Osteoblast (primary cell): ENCODE measurements around the gene DMWD. TPM values are rescaled to one million over a fixed set of nuclear protein-coding genes. Genes with fewer than 3 reads are reported as not detected.
"Not testable (repeated sequence)": the region's sequence is repeated elsewhere in the genome, so short reads cannot be mapped to it uniquely, and the experiment has no call there.

ENCODE experiments used
- DNase-seq: peaks from one replicate; pipeline ENCODE4 v3.0.0; 2011; ENCODE audit warnings: low spot score, mixed read lengths; ENCODE audit not compliant: insufficient read length; ENCODE audit errors: missing footprints
- H2AFZ ChIP-seq: 2 replicates; pipeline ENCODE4 v1.6.0; 2011; ENCODE audit warnings: mild to moderate bottlenecking, low read length
- H3K27ac ChIP-seq: 2 replicates; pipeline ENCODE4 v1.5.1; 2011; ENCODE audit warnings: mild to moderate bottlenecking, low read depth, low read length, moderate library complexity
- H3K27me3 ChIP-seq: 2 replicates; pipeline ENCODE4 v1.6.0; 2012; ENCODE audit warnings: mild to moderate bottlenecking, control low read depth, inconsistent platforms, low read length, moderate library complexity; ENCODE audit not compliant: insufficient read depth
- H3K36me3 ChIP-seq: 2 replicates; pipeline ENCODE4 v1.5.1; 2011; ENCODE audit warnings: mild to moderate bottlenecking, low read length, control low read depth, moderate library complexity; ENCODE audit not compliant: insufficient read depth
- H3K4me1 ChIP-seq: 2 replicates; pipeline ENCODE4 v1.5.1; 2011; ENCODE audit warnings: mild to moderate bottlenecking, low read length, control low read depth, moderate library complexity; ENCODE audit not compliant: insufficient read depth
- H3K4me2 ChIP-seq: 2 replicates; pipeline ENCODE4 v1.6.0; 2011; ENCODE audit warnings: mild to moderate bottlenecking, low read length; ENCODE audit not compliant: insufficient read depth
- H3K4me3 ChIP-seq: fragments of 200-600 bp; sonication (generic); 3 replicates; pipeline ENCODE4 v1.5.1; 2012; ENCODE audit warnings: mild to moderate bottlenecking, low read length, inconsistent platforms; ENCODE audit not compliant: insufficient read depth
- H3K79me2 ChIP-seq: 2 replicates; pipeline ENCODE4 v1.6.0; 2012; ENCODE audit warnings: mild to moderate bottlenecking, low read length, control low read depth, inconsistent platforms; ENCODE audit not compliant: insufficient read depth
- H3K9me3 ChIP-seq: 2 replicates; pipeline ENCODE4 v1.5.1; 2011; ENCODE audit warnings: low read depth, low read length, control low read depth
- H4K20me1 ChIP-seq: 2 replicates; pipeline ENCODE4 v1.6.0; 2012; ENCODE audit warnings: mild to moderate bottlenecking, low read length, control low read depth; ENCODE audit not compliant: insufficient read depth
- total RNA-seq: library from RNA; depleted of rRNA; stranded (reverse); fragments of >200 nt; gene quantifications from 2 replicates; pipeline ENCODE4 v1.2.3, GENCODE V29; 2012
- TF ChIP-seq, protein P1 (sequence below): IDR thresholded peaks from 2 replicates; pipeline ENCODE4 v1.5.1; 2011; ENCODE audit warnings: mild to moderate bottlenecking, low read depth, low read length, moderate library complexity; ENCODE audit errors: extremely low read depth

DMWD gene
- total RNA-seq, 1 donor: 48.5 TPM

- no peak overlapping the region for H3K4me2 ChIP-seq
- DNase-seq: peak; percentile 45
These were observed 38.3 kb downstream of the DMWD start for GRCh38 chr19:45754323-45754722.

GRCh38 chr19:45753548-45753947, 39.1 kb downstream of the DMWD start:
- DNase-seq: peak; percentile 77
- no peak overlapping the region for H3K4me3 ChIP-seq
- no peaks in the 10 kb centered on the region for H3K27me3 ChIP-seq
- TF ChIP-seq, protein P1, sequence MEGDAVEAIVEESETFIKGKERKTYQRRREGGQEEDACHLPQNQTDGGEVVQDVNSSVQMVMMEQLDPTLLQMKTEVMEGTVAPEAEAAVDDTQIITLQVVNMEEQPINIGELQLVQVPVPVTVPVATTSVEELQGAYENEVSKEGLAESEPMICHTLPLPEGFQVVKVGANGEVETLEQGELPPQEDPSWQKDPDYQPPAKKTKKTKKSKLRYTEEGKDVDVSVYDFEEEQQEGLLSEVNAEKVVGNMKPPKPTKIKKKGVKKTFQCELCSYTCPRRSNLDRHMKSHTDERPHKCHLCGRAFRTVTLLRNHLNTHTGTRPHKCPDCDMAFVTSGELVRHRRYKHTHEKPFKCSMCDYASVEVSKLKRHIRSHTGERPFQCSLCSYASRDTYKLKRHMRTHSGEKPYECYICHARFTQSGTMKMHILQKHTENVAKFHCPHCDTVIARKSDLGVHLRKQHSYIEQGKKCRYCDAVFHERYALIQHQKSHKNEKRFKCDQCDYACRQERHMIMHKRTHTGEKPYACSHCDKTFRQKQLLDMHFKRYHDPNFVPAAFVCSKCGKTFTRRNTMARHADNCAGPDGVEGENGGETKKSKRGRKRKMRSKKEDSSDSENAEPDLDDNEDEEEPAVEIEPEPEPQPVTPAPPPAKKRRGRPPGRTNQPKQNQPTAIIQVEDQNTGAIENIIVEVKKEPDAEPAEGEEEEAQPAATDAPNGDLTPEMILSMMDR: no peak
- no peak overlapping the region for H3K27ac ChIP-seq
- no peak overlapping the region for H3K4me2 ChIP-seq
- H3K4me1 ChIP-seq: no peaks in the 10 kb centered on the region
- no peaks in the 10 kb centered on the region for H4K20me1 ChIP-seq
- H3K9me3 ChIP-seq: no peaks in the 10 kb centered on the region
- no peak overlapping the region for H2AFZ ChIP-seq
- no peaks in the 10 kb centered on the region for H3K79me2 ChIP-seq
- H3K36me3 ChIP-seq: no peaks in the 10 kb centered on the region

More at GRCh38 chr19:45754323-45754722, 38.3 kb downstream of the DMWD start:
- no peaks in the 10 kb centered on the region for H3K79me2 ChIP-seq
- H2AFZ ChIP-seq: no peak overlapping the region
- H3K27ac ChIP-seq: no peak overlapping the region
- no peak overlapping the region for H3K4me3 ChIP-seq
- no peaks in the 10 kb centered on the region for H3K36me3 ChIP-seq
- no peaks in the 10 kb centered on the region for H3K4me1 ChIP-seq
- TF ChIP-seq, protein P1: no peak
- no peaks in the 10 kb centered on the region for H4K20me1 ChIP-seq
- H3K9me3 ChIP-seq: no peaks in the 10 kb centered on the region
- no peaks in the 10 kb centered on the region for H3K27me3 ChIP-seq

DNA sequence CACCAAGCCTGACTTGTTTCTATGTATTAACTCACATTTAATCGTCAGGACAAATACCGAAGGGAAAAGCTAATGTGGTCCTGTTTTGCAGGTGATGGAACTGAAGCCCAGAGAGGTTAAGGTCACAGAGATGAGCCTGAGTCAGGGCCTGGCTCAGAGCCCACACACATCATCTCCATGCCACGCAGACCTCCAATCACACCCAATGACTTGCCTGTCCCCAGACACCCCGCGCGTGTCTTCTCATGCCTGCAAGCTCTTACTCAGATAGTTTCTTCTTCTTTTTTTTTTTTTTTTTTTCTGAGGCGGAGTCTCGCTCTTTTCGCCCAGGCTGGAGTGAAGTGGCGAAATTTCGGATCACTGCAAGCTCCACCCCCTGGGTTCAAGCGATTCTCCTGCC, 40.0 kb downstream of the DMWD start:
- H3K4me3 ChIP-seq: no peak overlapping the region
- no peak overlapping the region for H3K4me2 ChIP-seq
- no peak overlapping the region for H3K27ac ChIP-seq
- DNase-seq: peak; percentile 34
- no peaks in the 10 kb centered on the region for H3K9me3 ChIP-seq
- TF ChIP-seq, protein P1: no peak
- no peaks in the 10 kb centered on the region for H3K4me1 ChIP-seq
- no peaks in the 10 kb centered on the region for H4K20me1 ChIP-seq
- no peaks in the 10 kb centered on the region for H3K27me3 ChIP-seq
- no peaks in the 10 kb centered on the region for H3K36me3 ChIP-seq
- H2AFZ ChIP-seq: no peak overlapping the region
- H3K79me2 ChIP-seq: no peaks in the 10 kb centered on the region

- H3K36me3 ChIP-seq, H2AFZ ChIP-seq, H3K27ac ChIP-seq, H3K4me3 ChIP-seq, H3K79me2 ChIP-seq, H3K4me2 ChIP-seq, H3K9me3 ChIP-seq, H3K4me1 ChIP-seq, H4K20me1 ChIP-seq, DNase-seq, H3K27me3 ChIP-seq: not testable (repeated sequence)
These were observed 41.2 kb downstream of the DMWD start for GRCh38 chr19:45751483-45751882.

DNA sequence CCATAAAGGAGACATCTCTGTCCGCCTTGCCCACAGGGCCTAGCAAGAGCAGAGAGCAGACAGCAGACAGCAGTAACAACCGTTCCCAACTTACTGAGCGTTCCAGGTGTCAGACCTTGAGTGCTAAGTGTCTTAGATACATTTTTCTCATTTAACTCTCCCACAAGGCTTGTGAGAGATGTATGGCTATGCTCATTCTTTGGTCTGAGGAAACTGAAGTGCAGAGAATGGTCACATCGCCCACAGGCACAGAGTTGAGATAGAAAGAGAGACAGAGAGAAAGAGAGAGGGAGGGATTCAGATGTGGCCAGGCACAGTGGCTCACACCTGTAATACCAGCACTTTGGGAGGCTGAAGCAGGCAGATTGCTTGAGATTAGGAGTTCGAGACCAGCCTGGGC, 45.1 kb downstream of the DMWD start:
- H4K20me1 ChIP-seq: no peaks in the 10 kb centered on the region
- no peak overlapping the region for H3K4me3 ChIP-seq
- no peak for DNase-seq
- H3K79me2 ChIP-seq: no peaks in the 10 kb centered on the region
- H3K27me3 ChIP-seq: peaks cover 5% of the 10 kb centered on the region
- H3K4me1 ChIP-seq: no peaks in the 10 kb centered on the region
- no peak overlapping the region for H2AFZ ChIP-seq
- H3K36me3 ChIP-seq: no peaks in the 10 kb centered on the region
- H3K4me2 ChIP-seq: no peak overlapping the region
- H3K9me3 ChIP-seq: no peaks in the 10 kb centered on the region
- no peak overlapping the region for H3K27ac ChIP-seq
- TF ChIP-seq, protein P1: no peak
